HepG2 (cell line): ENCODE results near the gene TMEM238. TPM values are rescaled to one million over a fixed set of nuclear protein-coding genes. Genes with fewer than 3 reads are reported as not detected.

Source experiments
- AKAP8 ChIP-seq: sonication (generic); formaldehyde crosslinking; IDR thresholded peaks from 2 replicates; pipeline ENCODE4 v1.5.1; 2020; ENCODE audit warnings: mild to moderate bottlenecking, missing genetic modification reagents
- ARHGAP35 ChIP-seq: sonication (generic); formaldehyde crosslinking; IDR thresholded peaks from 2 replicates; pipeline ENCODE4 v1.9.0; 2022; ENCODE audit warnings: mild to moderate bottlenecking, inconsistent platforms, moderate library complexity, missing genetic modification reagents, borderline replicate concordance
- ATM ChIP-seq: fragments of 450-650 bp; IDR thresholded peaks from 2 replicates; pipeline ENCODE4 v1.7.1; 2017; ENCODE audit warnings: mild to moderate bottlenecking, borderline replicate concordance
- CENPT ChIP-seq: sonication (generic); formaldehyde crosslinking; IDR thresholded peaks from 2 replicates; pipeline ENCODE4 v1.8.0; 2022; ENCODE audit warnings: low read depth, mild to moderate bottlenecking, moderate library complexity, missing genetic modification reagents
- FLYWCH1 ChIP-seq: sonication (generic); formaldehyde crosslinking; IDR thresholded peaks from 2 replicates; pipeline ENCODE4 v1.8.1; 2023; ENCODE audit warnings: mild to moderate bottlenecking, missing genetic modification reagents
- GABPB1 ChIP-seq: IDR thresholded peaks from 2 replicates; pipeline ENCODE4 v1.6.1; 2016; ENCODE audit warnings: mild to moderate bottlenecking, missing genetic modification reagents, moderate library complexity, missing compliant biosample characterization
- IRX3 ChIP-seq: sonication (generic); formaldehyde crosslinking; IDR thresholded peaks from 2 replicates; pipeline ENCODE4 v1.8.1; 2023; ENCODE audit warnings: mild to moderate bottlenecking, low read depth, missing genetic modification reagents, borderline replicate concordance
- KLF9 ChIP-seq: IDR thresholded peaks from 2 replicates; pipeline ENCODE4 v1.6.1; 2016; ENCODE audit warnings: low read depth
- NAIF1 ChIP-seq: sonication (generic); formaldehyde crosslinking; IDR thresholded peaks from 2 replicates; pipeline ENCODE4 v1.5.0; 2020; ENCODE audit warnings: mild to moderate bottlenecking, missing genetic modification reagents, borderline replicate concordance
- PITX1 ChIP-seq: sonication (generic); formaldehyde crosslinking; IDR thresholded peaks from 2 replicates; pipeline ENCODE4 v1.5.1; 2020; ENCODE audit warnings: mild to moderate bottlenecking, missing genetic modification reagents
- PRMT3 ChIP-seq: sonication (generic); formaldehyde crosslinking; IDR thresholded peaks from 2 replicates; pipeline ENCODE4 v1.8.1; 2022; ENCODE audit warnings: low read depth, mild to moderate bottlenecking, moderate library complexity, missing genetic modification reagents, borderline replicate concordance
- SNAPC2 ChIP-seq: sonication (generic); formaldehyde crosslinking; IDR thresholded peaks from 2 replicates; pipeline ENCODE4 v1.8.1; 2022; ENCODE audit warnings: mild to moderate bottlenecking, missing genetic modification reagents
- TBX2 ChIP-seq: sonication (generic); formaldehyde crosslinking; IDR thresholded peaks from 2 replicates; pipeline ENCODE4 v1.5.0; 2020; ENCODE audit warnings: missing genetic modification reagents, mild to moderate bottlenecking, borderline replicate concordance
- TBX3 ChIP-seq: fragments of 450-650 bp; IDR thresholded peaks from 2 replicates; pipeline ENCODE4 v1.6.1; 2017; ENCODE audit warnings: antibody characterized with exemption, mild to moderate bottlenecking, inconsistent platforms, borderline replicate concordance
- ZFY ChIP-seq: sonication (generic); formaldehyde crosslinking; IDR thresholded peaks from 2 replicates; pipeline ENCODE4 v1.4.0; 2020; ENCODE audit warnings: missing genetic modification reagents
- ZNF143 ChIP-seq: sonication (generic); formaldehyde crosslinking; IDR thresholded peaks from 2 replicates; pipeline ENCODE4 v1.4.0; 2020; ENCODE audit warnings: missing genetic modification reagents
- ZNF225 ChIP-seq: sonication (generic); formaldehyde crosslinking; IDR thresholded peaks from 2 replicates; pipeline ENCODE4 v1.4.0; 2020; ENCODE audit warnings: mild to moderate bottlenecking, missing genetic modification reagents
- ZNF547 ChIP-seq: sonication (generic); formaldehyde crosslinking; IDR thresholded peaks from 2 replicates; pipeline ENCODE4 v1.5.1; 2020; ENCODE audit warnings: mild to moderate bottlenecking, missing genetic modification reagents
- polyA plus RNA-seq, 8 experiments: library from polyadenylated mRNA; depleted of rRNA in 3 of 8; stranded (reverse) in 7 of 8; unstranded in 1 of 8; fragments of >200 nt; fragmentation: Illumina TruSeq in 4 of 8; extraction: Trizol in 4 of 8; gene quantifications; 2 replicates each; pipeline versions ENCODE4 v1.2.1 to v1.2.3, GENCODE V29; 2011 to 2016; ENCODE audit warnings: low read depth in 4 of 8, missing spikeins in 1 of 8, mixed read lengths in 1 of 8; ENCODE audit not compliant: insufficient read depth in 1 of 8
- total RNA-seq, 5 experiments: library from RNA; depleted of rRNA; stranded (reverse); fragments of >200 nt; fragmentation: Illumina TruSeq; extraction: Trizol; gene quantifications; 2 replicates each; pipeline ENCODE4 v1.2.3, GENCODE V29; 2016; ENCODE audit warnings: low read depth in 1 of 5
- TF ChIP-seq, protein P1 (sequence below): sonication (generic); formaldehyde crosslinking; IDR thresholded peaks from 2 replicates; pipeline ENCODE4 v1.4.0; 2020; ENCODE audit warnings: mild to moderate bottlenecking, missing genetic modification reagents
- TF ChIP-seq, protein P2 (sequence below): IDR thresholded peaks from 2 replicates; pipeline ENCODE4 v1.6.1; 2016; ENCODE audit warnings: control low read depth
- TF ChIP-seq, protein P3 (sequence below): sonication (generic); formaldehyde crosslinking; IDR thresholded peaks from 2 replicates; pipeline ENCODE4 v1.8.0; 2022; ENCODE audit warnings: low read depth, missing genetic modification reagents
- TF ChIP-seq, protein P4 (sequence below): sonication (generic); formaldehyde crosslinking; conservative IDR thresholded peaks from 2 replicates; pipeline ENCODE4 v1.8.0; 2022; ENCODE audit warnings: low read depth, missing genetic modification reagents
- TF ChIP-seq, protein P5 (sequence below): sonication (generic); formaldehyde crosslinking; IDR thresholded peaks from 2 replicates; pipeline ENCODE4 v1.8.0; 2022; ENCODE audit warnings: mild to moderate bottlenecking, missing genetic modification reagents, moderate library complexity

Gene TMEM238
- total and polyA plus RNA-seq, 2 of the 13 experiments (the other 11 are each of a cell fraction or from before 2014, with no cell fraction given), result not detected

DNA sequence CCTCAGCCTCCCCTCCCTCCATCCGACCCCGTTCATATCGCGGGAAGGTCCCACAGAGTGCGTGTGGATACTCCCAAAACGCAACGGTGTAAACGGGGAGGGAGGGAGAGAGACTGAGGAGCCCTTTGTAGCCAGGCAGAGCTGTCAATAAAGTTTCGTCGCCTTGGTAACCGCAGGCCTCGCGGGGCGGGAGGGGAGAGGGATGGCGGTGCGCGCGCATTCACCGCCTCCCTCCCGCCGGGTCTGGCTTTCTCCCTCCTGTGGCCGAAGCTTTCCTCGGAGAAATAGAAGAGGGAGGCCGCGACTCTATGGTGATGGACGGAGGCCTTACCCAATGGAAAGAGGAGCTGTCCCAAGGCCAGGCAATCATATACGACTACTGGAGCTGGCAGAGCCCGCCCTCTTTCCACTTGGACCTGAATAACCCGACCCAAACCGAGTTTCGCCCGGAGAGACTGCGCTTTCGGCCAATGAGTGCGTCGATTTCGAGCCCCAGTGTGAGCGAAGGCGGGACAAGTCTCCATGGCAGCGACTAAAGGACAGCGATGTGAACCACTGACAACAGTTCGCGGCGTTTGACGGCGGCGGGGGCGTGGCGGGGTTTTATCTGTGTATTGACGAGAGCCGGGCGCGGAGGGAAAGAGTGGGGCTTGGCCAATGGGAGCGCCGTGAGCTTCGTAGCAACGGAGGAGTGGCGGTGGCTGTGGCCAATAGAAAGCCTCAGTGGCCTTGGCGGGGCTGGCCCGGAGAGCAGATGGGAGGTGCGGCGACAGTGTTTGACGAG lies 44.8 kb downstream of the TMEM238 start, which contains the start of gene KMT5C (continued):
- TF ChIP-seq, protein P1, sequence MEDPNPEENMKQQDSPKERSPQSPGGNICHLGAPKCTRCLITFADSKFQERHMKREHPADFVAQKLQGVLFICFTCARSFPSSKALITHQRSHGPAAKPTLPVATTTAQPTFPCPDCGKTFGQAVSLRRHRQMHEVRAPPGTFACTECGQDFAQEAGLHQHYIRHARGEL (CRISPR knock-in tag), result no peak
- TF ChIP-seq PITX1 (CRISPR knock-in tag) (peak; percentile 66), TBX3 (peak; percentile 73; the same call in 1 of the 2 replicates), ZNF143 (CRISPR knock-in tag) (no peak), GABPB1 (CRISPR knock-in tag) (peak; percentile 74), ATM (no peak), ZNF225 (no peak), PRMT3 (no peak), IRX3 (CRISPR knock-in tag) (no peak), ZNF547 (CRISPR knock-in tag) (no peak), KLF9 (CRISPR knock-in tag) (peak; percentile 28; the same call in 1 of the 2 replicates), NAIF1 (CRISPR knock-in tag) (no peak), FLYWCH1 (no peak), CENPT (CRISPR knock-in tag) (no peak), ZFY (CRISPR knock-in tag) (peak; percentile 45; the same call in 1 of the 2 replicates), TBX2 (no peak), AKAP8 (no peak), ARHGAP35 (no peak), SNAPC2 (CRISPR knock-in tag) (no peak)
- TF ChIP-seq, protein P2, sequence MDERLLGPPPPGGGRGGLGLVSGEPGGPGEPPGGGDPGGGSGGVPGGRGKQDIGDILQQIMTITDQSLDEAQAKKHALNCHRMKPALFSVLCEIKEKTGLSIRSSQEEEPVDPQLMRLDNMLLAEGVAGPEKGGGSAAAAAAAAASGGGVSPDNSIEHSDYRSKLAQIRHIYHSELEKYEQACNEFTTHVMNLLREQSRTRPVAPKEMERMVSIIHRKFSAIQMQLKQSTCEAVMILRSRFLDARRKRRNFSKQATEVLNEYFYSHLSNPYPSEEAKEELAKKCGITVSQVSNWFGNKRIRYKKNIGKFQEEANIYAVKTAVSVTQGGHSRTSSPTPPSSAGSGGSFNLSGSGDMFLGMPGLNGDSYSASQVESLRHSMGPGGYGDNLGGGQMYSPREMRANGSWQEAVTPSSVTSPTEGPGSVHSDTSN (CRISPR knock-in tag), result peak; percentile 94
- TF ChIP-seq, protein P3, sequence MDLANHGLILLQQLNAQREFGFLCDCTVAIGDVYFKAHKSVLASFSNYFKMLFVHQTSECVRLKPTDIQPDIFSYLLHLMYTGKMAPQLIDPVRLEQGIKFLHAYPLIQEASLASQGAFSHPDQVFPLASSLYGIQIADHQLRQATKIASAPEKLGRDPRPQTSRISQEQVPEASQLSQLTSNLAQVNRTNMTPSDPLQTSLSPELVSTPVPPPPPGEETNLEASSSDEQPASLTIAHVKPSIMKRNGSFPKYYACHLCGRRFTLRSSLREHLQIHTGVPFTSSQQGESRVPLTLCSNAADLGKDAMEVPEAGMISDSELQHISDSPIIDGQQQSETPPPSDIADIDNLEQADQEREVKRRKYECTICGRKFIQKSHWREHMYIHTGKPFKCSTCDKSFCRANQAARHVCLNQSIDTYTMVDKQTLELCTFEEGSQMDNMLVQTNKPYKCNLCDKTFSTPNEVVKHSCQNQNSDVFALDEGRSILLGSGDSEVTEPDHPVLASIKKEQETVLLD (CRISPR knock-in tag), result no peak
- TF ChIP-seq, protein P4, sequence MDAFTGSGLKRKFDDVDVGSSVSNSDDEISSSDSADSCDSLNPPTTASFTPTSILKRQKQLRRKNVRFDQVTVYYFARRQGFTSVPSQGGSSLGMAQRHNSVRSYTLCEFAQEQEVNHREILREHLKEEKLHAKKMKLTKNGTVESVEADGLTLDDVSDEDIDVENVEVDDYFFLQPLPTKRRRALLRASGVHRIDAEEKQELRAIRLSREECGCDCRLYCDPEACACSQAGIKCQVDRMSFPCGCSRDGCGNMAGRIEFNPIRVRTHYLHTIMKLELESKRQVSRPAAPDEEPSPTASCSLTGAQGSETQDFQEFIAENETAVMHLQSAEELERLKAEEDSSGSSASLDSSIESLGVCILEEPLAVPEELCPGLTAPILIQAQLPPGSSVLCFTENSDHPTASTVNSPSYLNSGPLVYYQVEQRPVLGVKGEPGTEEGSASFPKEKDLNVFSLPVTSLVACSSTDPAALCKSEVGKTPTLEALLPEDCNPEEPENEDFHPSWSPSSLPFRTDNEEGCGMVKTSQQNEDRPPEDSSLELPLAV (CRISPR knock-in tag), result no peak
- TF ChIP-seq, protein P5, sequence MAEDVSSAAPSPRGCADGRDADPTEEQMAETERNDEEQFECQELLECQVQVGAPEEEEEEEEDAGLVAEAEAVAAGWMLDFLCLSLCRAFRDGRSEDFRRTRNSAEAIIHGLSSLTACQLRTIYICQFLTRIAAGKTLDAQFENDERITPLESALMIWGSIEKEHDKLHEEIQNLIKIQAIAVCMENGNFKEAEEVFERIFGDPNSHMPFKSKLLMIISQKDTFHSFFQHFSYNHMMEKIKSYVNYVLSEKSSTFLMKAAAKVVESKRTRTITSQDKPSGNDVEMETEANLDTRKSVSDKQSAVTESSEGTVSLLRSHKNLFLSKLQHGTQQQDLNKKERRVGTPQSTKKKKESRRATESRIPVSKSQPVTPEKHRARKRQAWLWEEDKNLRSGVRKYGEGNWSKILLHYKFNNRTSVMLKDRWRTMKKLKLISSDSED (CRISPR knock-in tag), result no peak
